ENCODE data around the gene CPN2. TPM values are rescaled to one million over a fixed set of nuclear protein-coding genes. Genes with fewer than 3 reads are reported as not detected.

CPN2 gene
- total and polyA plus RNA-seq, 3 experiments from 2014 or later, result not detected

Other genes starting within 250 kb of the CPN2 start
- not detected for gene HES1, start 215.2 kb downstream of the CPN2 start, total RNA-seq
- not detected for gene HES1, start 215.2 kb downstream of the CPN2 start, polyA plus RNA-seq
- not detected for gene LRRC15, start 18.4 kb upstream of the CPN2 start, total RNA-seq
- gene LRRC15, start 18.4 kb upstream of the CPN2 start, polyA plus RNA-seq, result not detected
- gene GP5, start 47.9 kb upstream of the CPN2 start, total RNA-seq, result under 1 TPM; 0.31 to 0.42 TPM
- gene GP5, start 47.9 kb upstream of the CPN2 start, polyA plus RNA-seq, result 1.3 TPM
- gene ATP13A3, start 135.7 kb upstream of the CPN2 start, total RNA-seq, result 100 to 1,000 TPM; 144 to 165 TPM
- gene ATP13A3, start 135.7 kb upstream of the CPN2 start, polyA plus RNA-seq, result 10.5 TPM